Measurements from ENCODE around the gene SERPINB7.
A peak's percentile ranks its signal among the peaks of the same experiment; 100 is the strongest.

Gene SERPINB7

GRCh38 chr18:63817441-63818051, 42.3 kb downstream of the SERPINB7 start:
- DNase-seq (ENCODE audit: insufficient read length, low spot score) (no peak), FAIRE-seq (no peak)
- TF ChIP-seq POU2F2 (IDR thresholded peaks at IDR 0.05; ENCODE audit: low read depth, low read length), result no peak
- TF ChIP-seq TAF1 (IDR thresholded peaks at IDR 0.05; ENCODE audit: low read depth, low read length), result no peak
- no peak for TF ChIP-seq PAX5 (IDR thresholded peaks at IDR 0.05; ENCODE audit: insufficient read depth, low read length, severe bottlenecking)
- no peak for TF ChIP-seq POLR2A (IDR thresholded peaks at IDR 0.05; ENCODE audit: low read depth, low read length)
- no peak for TF ChIP-seq POLR2AphosphoS5 (IDR thresholded peaks at IDR 0.05; ENCODE audit: low read depth, low read length)
- TF ChIP-seq SPI1 (IDR thresholded peaks at IDR 0.05; ENCODE audit: low read depth, low read length), result no peak

- no peak for TF ChIP-seq TAF1 (IDR thresholded peaks at IDR 0.05; ENCODE audit: low read depth, low read length)
- no peak for TF ChIP-seq POLR2AphosphoS5 (IDR thresholded peaks at IDR 0.05; ENCODE audit: low read depth, low read length)
- no peak for TF ChIP-seq POLR2A (IDR thresholded peaks at IDR 0.05; ENCODE audit: low read depth, low read length)
- TF ChIP-seq SPI1 (IDR thresholded peaks at IDR 0.05; ENCODE audit: low read depth, low read length), result no peak
- no peak for TF ChIP-seq PAX5 (IDR thresholded peaks at IDR 0.05; ENCODE audit: insufficient read depth, low read length, severe bottlenecking)
- TF ChIP-seq POU2F2 (IDR thresholded peaks at IDR 0.05; ENCODE audit: low read depth, low read length), result no peak
- FAIRE-seq, result no peak
- DNase-seq (ENCODE audit: insufficient read length, low spot score), result no peak
These were observed 43.0 kb downstream of the SERPINB7 start for GRCh38 chr18:63818212-63818611.

GRCh38 chr18:63819786-63820185, 44.6 kb downstream of the SERPINB7 start:
- no peak for FAIRE-seq
- no peak for TF ChIP-seq POU2F2 (IDR thresholded peaks at IDR 0.05; ENCODE audit: low read depth, low read length)
- no peak for TF ChIP-seq POLR2AphosphoS5 (IDR thresholded peaks at IDR 0.05; ENCODE audit: low read depth, low read length)
- TF ChIP-seq SPI1 (IDR thresholded peaks at IDR 0.05; ENCODE audit: low read depth, low read length), result no peak
- no peak for TF ChIP-seq POLR2A (IDR thresholded peaks at IDR 0.05; ENCODE audit: low read depth, low read length)
- no peak for TF ChIP-seq TAF1 (IDR thresholded peaks at IDR 0.05; ENCODE audit: low read depth, low read length)
- TF ChIP-seq PAX5 (IDR thresholded peaks at IDR 0.05; ENCODE audit: insufficient read depth, low read length, severe bottlenecking), result no peak
- no peak for DNase-seq (ENCODE audit: insufficient read length, low spot score)

GRCh38 chr18:63820694-63821093, 45.5 kb downstream of the SERPINB7 start:
- FAIRE-seq (no peak), DNase-seq (ENCODE audit: insufficient read length, low spot score) (no peak)

GRCh38 chr18:63823516-63824219, 48.5 kb downstream of the SERPINB7 start:
- TF ChIP-seq PAX5 (IDR thresholded peaks at IDR 0.05; ENCODE audit: insufficient read depth, low read length, severe bottlenecking), result no peak
- no peak for TF ChIP-seq SPI1 (IDR thresholded peaks at IDR 0.05; ENCODE audit: low read depth, low read length)
- FAIRE-seq, result peak; percentile 52
- no peak for DNase-seq (ENCODE audit: insufficient read length, low spot score)

More at GRCh38 chr18:63820694-63821093, 45.5 kb downstream of the SERPINB7 start:
- TF ChIP-seq PAX5 (IDR thresholded peaks at IDR 0.05; ENCODE audit: insufficient read depth, low read length, severe bottlenecking), result no peak
- TF ChIP-seq POU2F2 (IDR thresholded peaks at IDR 0.05; ENCODE audit: low read depth, low read length), result no peak
- TF ChIP-seq TAF1 (IDR thresholded peaks at IDR 0.05; ENCODE audit: low read depth, low read length), result no peak
- no peak for TF ChIP-seq POLR2AphosphoS5 (IDR thresholded peaks at IDR 0.05; ENCODE audit: low read depth, low read length)
- TF ChIP-seq SPI1 (IDR thresholded peaks at IDR 0.05; ENCODE audit: low read depth, low read length), result no peak
- TF ChIP-seq POLR2A (IDR thresholded peaks at IDR 0.05; ENCODE audit: low read depth, low read length), result no peak

GRCh38 chr18:63824220-63824525, 49.0 kb downstream of the SERPINB7 start:
- FAIRE-seq, result no peak
- no peak for DNase-seq (ENCODE audit: insufficient read length, low spot score)
- TF ChIP-seq POLR2AphosphoS5 (IDR thresholded peaks at IDR 0.05; ENCODE audit: low read depth, low read length) (no peak), POLR2A (IDR thresholded peaks at IDR 0.05; ENCODE audit: low read depth, low read length) (no peak), POU2F2 (IDR thresholded peaks at IDR 0.05; ENCODE audit: low read depth, low read length) (no peak), PAX5 (IDR thresholded peaks at IDR 0.05; ENCODE audit: insufficient read depth, low read length, severe bottlenecking) (no peak), TAF1 (IDR thresholded peaks at IDR 0.05; ENCODE audit: low read depth, low read length) (no peak), SPI1 (IDR thresholded peaks at IDR 0.05; ENCODE audit: low read depth, low read length) (no peak)

- no peak for FAIRE-seq
- no peak for DNase-seq (ENCODE audit: insufficient read length, low spot score)
- no peak for TF ChIP-seq POLR2AphosphoS5 (IDR thresholded peaks at IDR 0.05; ENCODE audit: low read depth, low read length)
- no peak for TF ChIP-seq POLR2A (IDR thresholded peaks at IDR 0.05; ENCODE audit: low read depth, low read length)
- TF ChIP-seq PAX5 (IDR thresholded peaks at IDR 0.05; ENCODE audit: insufficient read depth, low read length, severe bottlenecking), result no peak
- no peak for TF ChIP-seq POU2F2 (IDR thresholded peaks at IDR 0.05; ENCODE audit: low read depth, low read length)
- no peak for TF ChIP-seq TAF1 (IDR thresholded peaks at IDR 0.05; ENCODE audit: low read depth, low read length)
- no peak for TF ChIP-seq SPI1 (IDR thresholded peaks at IDR 0.05; ENCODE audit: low read depth, low read length)
These were observed 52.9 kb downstream of the SERPINB7 start for GRCh38 chr18:63828120-63828519.

- no peak for FAIRE-seq
- DNase-seq (ENCODE audit: insufficient read length, low spot score), result no peak
- TF ChIP-seq SPI1 (IDR thresholded peaks at IDR 0.05; ENCODE audit: low read depth, low read length) (0 out of 2 replicates have a peak, but pooled peaks have one; percentile 19), POLR2A (IDR thresholded peaks at IDR 0.05; ENCODE audit: low read depth, low read length) (no peak)
These were observed 53.4 kb downstream of the SERPINB7 start for GRCh38 chr18:63828656-63829055.

- no peak for FAIRE-seq
- DNase-seq (ENCODE audit: insufficient read length, low spot score), result no peak
- no peak for TF ChIP-seq POLR2AphosphoS5 (IDR thresholded peaks at IDR 0.05; ENCODE audit: low read depth, low read length)
- TF ChIP-seq TAF1 (IDR thresholded peaks at IDR 0.05; ENCODE audit: low read depth, low read length), result no peak
These were observed 54.7 kb downstream of the SERPINB7 start for GRCh38 chr18:63829886-63830285.

GRCh38 chr18:63831080-63831788, 56.0 kb downstream of the SERPINB7 start:
- no peak for DNase-seq (ENCODE audit: insufficient read length, low spot score)
- FAIRE-seq, result peak; percentile 83
- peak; percentile 61 for TF ChIP-seq SPI1 (IDR thresholded peaks at IDR 0.05; ENCODE audit: low read depth, low read length)
- TF ChIP-seq POLR2AphosphoS5 (IDR thresholded peaks at IDR 0.05; ENCODE audit: low read depth, low read length), result no peak
